Iris pigment epithelial cell (primary cell): ENCODE measurements around the gene APOA1.
A peak's percentile ranks its signal among the peaks of the same experiment; 100 is the strongest.
"Not testable (repeated sequence)": the region's sequence is repeated elsewhere in the genome, so short reads cannot be mapped to it uniquely, and the experiment has no call there.

Experiments used
- DNase-seq: peaks from one replicate; pipeline ENCODE4 v3.0.0-alpha.2; 2011; ENCODE audit warnings: low read depth

APOA1 gene

GRCh38 chr11:116857936-116858335, 20.5 kb upstream of the APOA1 start:
- no peak for DNase-seq

GRCh38 chr11:116857316-116857715, 19.9 kb upstream of the APOA1 start:
- peak; percentile 20 for DNase-seq

DNA sequence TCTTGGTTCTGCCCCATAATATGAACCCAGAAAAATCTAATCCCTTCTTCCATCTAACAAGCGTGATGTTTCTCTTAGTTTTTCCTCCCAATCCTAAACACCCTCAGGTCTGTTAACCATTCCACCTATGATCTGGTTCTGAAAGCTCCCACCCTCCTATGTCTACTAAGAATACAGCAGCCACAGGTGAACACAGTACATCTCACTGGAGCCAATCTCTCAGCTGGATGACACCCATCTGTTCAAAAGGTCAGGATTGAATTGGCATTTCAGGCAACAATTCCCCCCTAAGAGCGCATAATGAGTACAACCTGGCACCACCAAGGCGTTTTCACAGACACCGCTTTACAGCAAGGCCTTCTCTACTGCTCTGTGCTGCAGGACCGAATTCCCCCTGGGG, 19.0 kb upstream of the APOA1 start:
- no peak for DNase-seq

- DNase-seq, result no peak
Observed at GRCh38 chr11:116855413-116855812, 18.0 kb upstream of the APOA1 start.

GRCh38 chr11:116853461-116854073, 16.1 kb upstream of the APOA1 start:
- peak; percentile 97 for DNase-seq

GRCh38 chr11:116852261-116853031, 15.0 kb upstream of the APOA1 start:
- peak; percentile 53 for DNase-seq

DNA sequence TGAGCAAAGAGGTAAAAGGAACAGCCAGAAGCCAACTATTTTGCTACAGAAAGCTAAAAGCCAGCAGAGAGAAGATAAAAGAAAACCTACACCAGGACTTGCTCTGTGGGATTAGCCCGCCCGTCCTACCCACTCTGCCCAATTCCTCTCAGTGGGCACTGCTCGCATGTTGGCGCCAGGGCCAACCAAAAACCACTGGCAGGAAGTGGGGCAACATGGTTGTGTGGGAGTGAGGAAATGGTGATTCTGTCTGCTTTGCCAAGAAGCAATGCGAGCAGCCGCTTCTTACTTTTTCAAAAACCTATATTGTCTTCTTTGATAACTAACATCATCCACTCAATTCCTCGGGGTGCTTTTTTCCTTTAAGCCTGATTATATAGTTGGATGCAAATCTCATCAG, 14.2 kb upstream of the APOA1 start:
- DNase-seq, result no peak

DNA sequence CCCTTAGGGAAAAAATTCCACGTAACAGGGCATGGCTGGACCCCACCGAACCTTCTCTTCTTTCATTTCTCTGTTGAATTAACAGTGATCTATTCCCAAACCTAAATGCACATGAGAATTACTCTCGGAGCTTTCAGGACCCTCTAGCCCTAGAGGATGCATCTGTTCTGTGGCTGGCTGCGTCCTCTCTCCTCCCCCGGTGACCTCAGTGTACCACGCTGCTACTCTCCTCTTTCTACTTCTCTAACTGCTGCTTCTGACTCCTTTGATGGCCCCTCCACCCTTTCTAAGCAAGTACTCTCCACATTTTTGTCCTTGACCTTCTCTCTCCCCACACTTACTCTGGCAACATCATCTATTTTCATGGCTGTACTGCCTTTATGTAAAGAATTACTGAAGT, 12.1 kb upstream of the APOA1 start:
- DNase-seq, result no peak

DNA sequence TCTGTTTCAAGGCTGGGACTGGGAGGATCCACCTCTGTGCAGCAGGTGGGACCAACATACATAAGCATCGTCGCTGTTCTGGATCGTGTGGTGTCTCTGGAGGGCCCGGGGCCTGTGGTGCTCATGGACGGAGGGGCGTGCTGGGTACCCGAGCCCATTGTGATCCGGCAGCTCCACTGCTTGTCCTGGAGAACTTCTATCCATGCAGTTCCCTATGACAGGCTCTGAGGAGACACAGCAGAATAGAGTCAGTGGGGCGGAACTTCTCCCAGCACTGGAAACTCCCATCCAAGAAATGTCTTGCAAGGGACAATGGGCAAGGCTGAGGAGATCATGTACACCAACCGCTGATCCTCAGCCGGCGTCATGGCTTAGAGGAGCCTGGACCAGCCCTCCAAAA, 11.6 kb upstream of the APOA1 start:
- no peak for DNase-seq

- no peak for DNase-seq
Observed at GRCh38 chr11:116847612-116848011, 10.2 kb upstream of the APOA1 start.

GRCh38 chr11:116844722-116845121, 7.3 kb upstream of the APOA1 start:
- DNase-seq, result no peak

DNA sequence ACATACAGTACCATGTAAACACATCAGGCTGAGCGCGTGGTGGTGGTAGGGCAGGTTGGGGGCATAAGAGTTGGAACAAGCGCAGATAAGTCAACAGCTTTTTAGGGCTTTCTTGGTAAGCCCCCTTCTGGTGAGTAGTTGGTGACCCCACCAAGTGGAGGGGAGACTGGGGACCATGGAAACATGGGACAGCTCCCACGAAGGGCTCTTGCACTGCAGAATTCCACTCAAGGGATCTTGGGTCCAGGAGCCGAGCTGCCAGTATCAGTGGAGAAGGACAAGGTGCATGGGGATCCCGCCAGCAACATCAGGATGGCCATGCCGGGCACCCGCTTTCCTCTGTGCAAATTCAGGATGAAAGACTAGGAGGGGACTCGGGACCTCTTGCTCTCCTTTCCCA, 6.2 kb upstream of the APOA1 start:
- no peak for DNase-seq

DNA sequence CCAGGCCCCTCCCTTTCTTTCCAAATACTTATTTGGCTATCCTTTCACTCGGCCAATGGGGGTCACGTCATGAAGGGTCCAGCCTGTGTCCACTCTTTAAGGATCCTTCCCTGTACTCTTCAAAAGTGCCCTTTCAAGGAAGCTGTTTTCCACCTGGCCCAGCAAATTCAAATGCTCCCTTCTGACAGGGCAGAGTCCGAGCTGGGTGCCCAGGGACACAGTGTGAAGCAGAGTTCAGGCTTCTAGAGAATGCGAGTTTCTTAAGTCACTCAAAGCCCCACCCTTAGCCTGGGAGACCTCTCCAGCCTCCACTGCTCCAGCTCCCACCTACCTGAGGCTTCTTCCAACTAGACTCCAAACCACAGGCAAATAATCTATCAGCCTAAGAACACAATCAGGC, 5.5 kb upstream of the APOA1 start:
- no peak for DNase-seq

DNA sequence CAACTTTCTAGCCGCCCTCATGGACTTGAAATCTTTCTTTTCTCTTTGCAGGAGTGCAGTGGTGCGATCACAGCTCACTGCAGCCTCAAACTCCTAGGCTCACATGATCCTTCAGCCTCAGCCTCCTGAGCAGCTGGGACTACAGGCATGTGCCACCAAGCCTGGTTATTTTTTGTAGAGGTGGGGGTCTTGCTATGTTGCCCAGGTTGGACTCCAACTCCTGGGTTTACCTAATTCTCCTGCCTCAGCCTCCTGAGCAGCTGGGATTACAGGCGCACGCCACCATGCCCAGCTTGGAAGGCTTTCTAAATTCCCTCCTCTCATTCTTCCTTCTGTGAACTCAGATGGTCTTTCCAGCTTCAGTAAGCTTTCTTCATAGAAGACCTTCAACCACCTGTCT, 4.7 kb upstream of the APOA1 start:
- DNase-seq, result no peak

DNA sequence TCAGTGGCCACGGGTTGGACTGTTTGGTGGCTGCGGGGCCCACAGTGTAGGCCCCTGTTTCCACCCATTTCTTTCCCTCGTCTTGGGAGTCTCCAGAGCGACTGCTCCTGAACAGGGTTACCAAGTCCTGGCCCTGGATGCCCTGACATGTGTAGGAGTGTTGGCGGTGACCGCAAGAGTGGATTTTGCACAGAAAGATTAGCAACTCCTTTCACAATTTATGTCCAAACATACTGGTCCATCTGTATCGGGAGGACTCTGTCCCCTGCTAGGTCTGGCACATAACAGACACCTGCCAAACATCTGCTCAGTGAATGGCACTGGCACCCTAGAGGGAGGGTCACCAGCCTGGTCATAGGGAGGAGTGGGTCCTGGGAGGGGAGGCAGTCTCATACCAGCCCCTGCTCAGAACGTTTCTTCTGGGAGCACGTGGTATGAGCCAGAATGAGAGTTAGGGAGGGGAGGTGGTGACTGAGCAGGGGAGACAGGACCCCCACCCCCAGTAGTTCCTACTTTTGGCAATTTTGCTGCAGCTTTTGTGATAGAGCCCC, 3.4 kb upstream of the APOA1 start:
- no peak for DNase-seq

- peak; percentile 31 for DNase-seq
Observed at GRCh38 chr11:116840224-116840745, 2.9 kb upstream of the APOA1 start.

DNA sequence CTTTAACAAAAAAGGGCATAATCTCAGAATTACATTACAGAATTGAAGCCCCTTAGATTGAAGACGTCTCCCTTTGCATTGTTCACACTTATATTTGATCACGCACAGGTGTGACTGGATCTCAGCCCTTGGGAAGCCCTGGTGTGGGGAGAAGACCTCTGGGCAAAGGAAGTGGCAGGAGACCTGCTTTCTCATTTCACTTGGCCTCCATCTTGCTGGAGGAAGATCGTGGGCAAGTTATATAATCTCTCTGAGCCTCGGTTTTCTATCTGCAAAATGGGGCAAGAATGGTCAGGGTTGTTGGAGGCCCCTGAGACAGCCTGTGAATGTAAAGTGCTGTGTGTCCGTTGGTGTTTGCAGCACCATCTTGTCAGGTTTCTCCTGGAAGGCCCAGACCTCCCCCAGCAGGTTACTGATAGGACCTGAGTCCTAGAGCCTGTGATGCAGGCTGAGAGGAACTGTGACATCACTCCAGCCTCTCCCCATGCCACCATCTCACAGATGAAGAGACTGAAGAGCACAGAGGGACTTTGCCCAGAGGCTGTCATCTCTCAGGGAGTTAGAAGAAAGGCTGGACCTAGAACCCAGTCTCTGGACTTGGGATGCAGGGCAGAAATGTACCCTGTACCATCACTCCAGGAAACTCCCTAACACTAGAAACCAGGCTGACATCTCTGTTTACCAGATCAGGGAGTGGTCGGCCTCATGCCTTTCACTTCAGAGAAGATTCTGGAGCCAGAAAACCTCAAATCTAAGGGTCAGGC, 1.1 kb upstream of the APOA1 start:
- no peak for DNase-seq

- DNase-seq, result no peak
Observed at GRCh38 chr11:116836632-116836991, 810 bp downstream of the APOA1 start.

DNA sequence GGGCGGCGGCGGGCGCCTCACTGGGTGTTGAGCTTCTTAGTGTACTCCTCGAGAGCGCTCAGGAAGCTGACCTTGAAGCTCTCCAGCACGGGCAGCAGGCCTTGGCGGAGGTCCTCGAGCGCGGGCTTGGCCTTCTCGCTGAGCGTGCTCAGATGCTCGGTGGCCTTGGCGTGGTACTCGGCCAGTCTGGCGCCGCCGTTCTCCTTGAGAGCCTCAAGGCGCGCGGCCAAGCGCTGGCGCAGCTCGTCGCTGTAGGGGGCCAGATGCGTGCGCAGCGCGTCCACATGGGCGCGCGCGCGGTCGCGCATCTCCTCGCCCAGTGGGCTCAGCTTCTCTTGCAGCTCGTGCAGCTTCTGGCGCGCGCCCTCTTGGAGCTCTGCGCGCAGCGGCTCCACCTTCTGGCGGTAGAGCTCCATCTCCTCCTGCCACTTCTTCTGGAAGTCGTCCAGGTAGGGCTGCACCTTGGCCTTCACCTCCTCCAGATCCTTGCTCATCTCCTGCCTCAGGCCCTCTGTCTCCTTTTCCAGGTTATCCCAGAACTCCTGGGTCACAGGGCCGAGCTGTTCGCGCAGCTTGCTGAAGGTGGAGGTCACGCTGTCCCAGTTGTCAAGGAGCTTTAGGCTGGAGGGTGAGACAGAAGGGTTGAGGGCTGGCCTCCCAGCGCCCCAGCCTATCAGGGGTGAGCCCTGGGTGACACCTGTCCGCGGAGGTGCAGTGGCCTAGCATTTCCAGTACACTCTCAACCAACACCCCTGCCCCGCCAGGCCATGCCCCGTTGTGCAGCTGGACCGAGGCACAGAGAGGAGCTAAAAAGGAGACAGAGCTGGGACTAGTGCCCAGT, 1.4 kb downstream of the APOA1 start:
- peak; percentile 96 for DNase-seq

DNA sequence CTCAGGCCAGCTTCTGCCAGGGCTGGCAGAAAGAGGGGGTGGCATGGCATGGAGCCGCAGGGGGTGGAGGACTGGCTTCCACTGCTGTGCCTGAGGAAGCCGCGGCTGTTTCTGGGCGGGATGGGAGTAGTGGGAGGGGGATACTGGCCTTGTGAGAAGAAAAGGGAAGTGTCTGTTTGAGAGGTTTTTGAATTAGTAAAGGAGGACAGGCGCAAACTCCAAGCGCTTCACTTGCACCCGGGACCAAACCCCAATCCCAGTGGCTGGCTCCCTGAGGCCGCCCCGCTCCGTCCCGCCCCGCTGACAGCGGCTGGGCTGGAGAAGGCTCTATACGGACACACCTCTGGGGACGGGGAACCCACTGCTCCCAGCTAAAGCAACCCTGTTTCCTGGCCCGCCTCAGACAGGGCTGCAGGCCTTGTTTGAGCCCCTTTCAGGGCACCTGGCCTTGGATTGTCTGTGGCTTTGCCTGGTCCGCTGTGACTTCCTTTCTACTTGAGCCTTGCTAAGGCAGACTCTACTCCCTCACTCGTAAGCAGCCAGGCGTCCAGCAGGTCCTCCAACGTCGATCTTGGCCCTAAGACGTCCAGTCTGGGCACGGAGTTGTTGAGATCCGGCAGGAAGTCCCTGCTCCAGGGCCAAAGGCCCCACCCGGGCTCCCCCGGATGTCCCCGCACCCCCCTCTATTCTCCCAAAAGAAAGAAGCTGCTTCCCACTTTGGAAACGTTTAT, 2.2 kb downstream of the APOA1 start:
- DNase-seq, result no peak

DNA sequence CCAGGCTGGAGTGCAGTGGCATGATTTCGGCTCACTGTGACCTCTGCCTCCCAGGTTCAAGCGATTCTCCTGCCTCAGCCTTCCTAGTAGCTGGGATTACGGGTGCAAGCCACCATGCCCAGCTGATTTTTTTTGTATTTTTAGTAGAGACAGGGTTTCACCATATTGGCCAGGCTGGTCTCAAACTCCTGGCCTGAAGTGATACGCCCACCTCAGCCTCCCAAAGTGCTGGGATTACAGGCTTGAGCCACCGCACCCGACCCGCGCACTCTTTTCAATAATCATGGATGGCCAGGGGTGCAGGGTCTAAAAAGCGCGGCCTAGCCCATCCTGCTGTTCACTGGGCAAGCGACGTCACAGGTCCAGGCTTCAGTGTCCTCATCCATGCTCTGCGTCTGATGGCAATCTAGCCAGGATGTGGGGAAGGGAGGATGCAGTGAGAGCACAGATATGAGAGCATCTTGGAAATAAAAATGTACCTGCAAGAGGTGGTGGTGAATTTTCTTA, 2.8 kb downstream of the APOA1 start:
- DNase-seq, result not testable (repeated sequence)
